Esophagus muscularis mucosa (tissue), 4 donors: ENCODE results near the gene HABP4.

Source experiments
- CTCF ChIP-seq, 3 experiments: fragments of 200-600 bp in 2 of 3; fragments of 450-650 bp in 1 of 3; sonication (generic) in 2 of 3; IDR thresholded peaks; one replicate each; pipeline ENCODE4 v1.5.1; 2017 to 2019; ENCODE audit warnings: antibody characterized with exemption in 3 of 3, mild to moderate bottlenecking in 2 of 3, moderate library complexity in 1 of 3
- EP300 ChIP-seq: sonication (generic); formaldehyde crosslinking; IDR thresholded peaks from one replicate; pipeline ENCODE4 v1.6.1; 2017; ENCODE audit warnings: antibody characterized with exemption
- POLR2A ChIP-seq: fragments of 450-650 bp; IDR thresholded peaks from one replicate; pipeline ENCODE4 v1.6.1; 2017; ENCODE audit warnings: antibody characterized with exemption, moderate library complexity, mild to moderate bottlenecking, low read depth

DNA sequence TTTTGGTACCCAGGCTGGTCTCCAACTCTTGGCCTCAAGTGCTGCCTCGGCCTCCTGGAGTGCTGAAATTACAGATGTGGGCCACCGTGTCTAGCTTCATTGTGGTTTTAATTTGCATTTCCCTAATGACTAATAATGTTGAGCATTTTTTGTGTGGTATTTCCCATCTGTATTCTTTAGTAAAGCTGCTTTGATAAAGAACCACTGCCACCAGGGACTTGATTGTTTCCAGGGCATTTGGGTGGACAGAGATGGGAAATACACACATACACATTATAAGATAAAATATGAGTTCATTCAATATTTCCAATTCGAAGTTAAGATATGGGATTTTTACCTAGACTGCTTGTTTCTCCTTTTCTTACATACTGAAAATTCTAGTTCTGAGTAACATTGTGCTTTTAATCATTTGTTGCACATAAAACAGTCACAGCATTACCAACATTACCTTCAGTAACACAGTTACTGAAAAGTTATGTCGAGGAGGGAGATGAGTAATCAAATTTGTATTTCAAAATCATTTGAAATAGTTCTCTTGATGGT is 28.9 kb downstream of the HABP4 start:
- TF ChIP-seq CTCF (IDR thresholded peaks at IDR 0.05), result no peak
- no peak for TF ChIP-seq POLR2A
- TF ChIP-seq EP300, result no peak
